RCC 7860 (cell line): ENCODE data around the gene FBXO33.

ENCODE experiments used
- DNase-seq: peaks from one replicate; pipeline ENCODE4 v3.0.0-alpha.2; 2015; ENCODE audit warnings: low spot score
- FAIRE-seq: peaks from 2 replicates; lab custom pipeline; 2012; peaks lifted over from hg19 to GRCh38; lab: Jason Lieb, UNC

The FBXO33 gene

GRCh38 chr14:39431416-39432178 lies 636 bp downstream of the FBXO33 start:
- FAIRE-seq (no peak), DNase-seq (no peak)

DNA sequence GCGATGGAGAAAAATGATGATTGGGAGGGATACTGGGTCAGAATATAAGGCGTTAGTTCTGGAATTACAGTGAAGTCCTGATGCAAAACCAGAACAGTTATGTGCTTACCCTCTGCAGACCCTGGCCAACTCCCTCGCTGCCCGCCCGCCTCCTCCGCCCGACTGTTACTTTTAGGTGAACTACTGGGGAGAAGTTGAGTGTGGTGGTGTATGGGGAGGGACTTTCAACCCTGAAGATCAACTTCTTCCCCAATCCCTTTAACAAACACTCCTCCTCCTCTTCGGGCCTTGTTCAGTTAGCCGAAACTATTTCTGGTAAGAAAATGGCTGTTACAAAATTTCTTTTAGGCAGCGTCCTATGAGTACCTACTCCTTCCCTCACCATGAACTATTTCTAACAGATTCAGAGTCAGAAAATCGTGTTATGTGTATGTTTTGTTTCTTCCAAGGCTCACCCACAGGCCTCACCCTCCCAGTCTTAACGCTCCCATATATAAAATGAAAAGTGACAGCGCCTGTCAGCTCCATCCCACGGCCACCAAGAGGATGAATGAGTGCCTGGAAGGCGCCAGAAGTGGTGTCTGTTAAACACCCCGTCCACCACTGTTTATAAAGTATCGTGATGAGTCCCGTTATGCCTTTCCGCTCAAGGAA lies 1.3 kb downstream of the FBXO33 start:
- DNase-seq: no peak
- no peak for FAIRE-seq

DNA sequence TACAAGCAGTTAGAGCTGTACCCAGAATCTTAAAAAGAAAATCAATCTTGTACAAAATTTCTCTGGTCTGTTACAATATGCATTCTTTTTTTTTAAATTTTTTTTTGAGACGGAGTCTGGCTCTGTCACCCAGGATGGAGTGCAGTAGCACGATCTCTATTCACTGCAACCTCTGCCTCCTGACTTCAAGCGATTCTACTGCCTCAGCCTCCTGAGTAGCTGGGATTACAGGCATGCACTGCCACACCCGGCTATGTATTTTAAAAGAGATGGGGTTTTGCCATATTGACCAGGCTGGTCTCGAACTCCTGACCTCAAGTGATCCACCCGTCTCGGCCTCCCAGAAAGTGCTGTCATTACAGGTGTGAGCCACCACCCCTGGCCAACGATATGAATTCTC lies 4.1 kb downstream of the FBXO33 start:
- FAIRE-seq: no peak
- DNase-seq: no peak

DNA sequence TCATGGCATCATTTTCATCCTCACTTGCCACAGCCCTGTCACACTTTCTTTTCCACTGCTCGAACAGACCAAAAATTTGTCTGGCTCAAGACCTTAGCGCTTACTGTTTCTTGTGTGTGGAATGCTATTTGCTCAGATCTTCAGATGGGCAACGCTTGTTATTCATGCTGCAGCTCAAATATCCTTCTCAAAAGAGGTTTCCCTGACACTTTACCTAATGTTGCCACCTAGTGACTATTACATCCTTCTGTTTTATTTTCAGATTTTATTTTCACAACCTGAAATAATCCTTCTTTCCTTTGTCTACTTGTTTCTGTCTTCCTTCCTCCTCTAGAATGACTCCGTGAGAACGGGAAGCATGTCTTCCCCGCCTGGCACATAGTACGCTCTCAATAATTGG lies 5.6 kb downstream of the FBXO33 start:
- no peak for FAIRE-seq
- no peak for DNase-seq

GRCh38 chr14:39425947-39426346 lies 6.3 kb downstream of the FBXO33 start:
- FAIRE-seq (no peak), DNase-seq (no peak)

DNA sequence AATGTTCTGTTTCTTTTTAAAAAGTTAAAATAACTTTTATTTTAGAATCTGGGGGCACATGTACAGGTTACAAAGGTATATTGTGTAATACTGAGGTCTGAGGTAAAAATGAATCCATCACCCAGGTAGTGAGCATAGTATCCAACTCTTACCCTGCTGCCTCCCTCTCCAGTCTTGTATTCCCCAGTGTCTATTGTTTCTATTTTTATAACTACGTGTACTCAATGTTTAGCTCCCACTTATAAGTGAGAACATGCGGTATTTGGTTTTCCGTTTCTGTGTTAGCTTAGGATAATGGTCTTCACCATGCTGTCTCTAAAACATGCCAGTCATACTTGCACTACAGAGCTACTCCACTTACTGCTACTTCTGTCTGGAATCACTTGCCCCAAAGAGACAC lies 8.4 kb downstream of the FBXO33 start:
- DNase-seq: no peak
- no peak for FAIRE-seq

DNA sequence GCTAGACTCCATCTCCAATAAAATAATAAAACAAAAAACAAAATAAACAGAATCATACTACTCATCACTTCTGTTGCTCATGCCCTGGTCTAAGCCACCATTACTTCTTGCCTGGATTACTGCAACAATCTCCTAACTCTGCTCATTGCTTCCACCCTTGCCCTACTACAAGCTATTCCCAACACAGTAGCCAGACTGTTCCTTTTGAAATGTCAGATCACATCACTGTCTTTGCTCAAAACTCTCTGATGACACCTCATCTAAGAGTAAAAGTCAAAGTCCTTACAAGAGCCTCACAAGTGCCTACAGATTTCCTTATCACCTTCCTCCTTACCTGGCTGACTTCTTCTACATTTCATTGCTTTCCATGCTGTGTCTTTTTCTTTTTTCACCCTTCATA lies 10.0 kb downstream of the FBXO33 start:
- DNase-seq: no peak
- FAIRE-seq: no peak

DNA sequence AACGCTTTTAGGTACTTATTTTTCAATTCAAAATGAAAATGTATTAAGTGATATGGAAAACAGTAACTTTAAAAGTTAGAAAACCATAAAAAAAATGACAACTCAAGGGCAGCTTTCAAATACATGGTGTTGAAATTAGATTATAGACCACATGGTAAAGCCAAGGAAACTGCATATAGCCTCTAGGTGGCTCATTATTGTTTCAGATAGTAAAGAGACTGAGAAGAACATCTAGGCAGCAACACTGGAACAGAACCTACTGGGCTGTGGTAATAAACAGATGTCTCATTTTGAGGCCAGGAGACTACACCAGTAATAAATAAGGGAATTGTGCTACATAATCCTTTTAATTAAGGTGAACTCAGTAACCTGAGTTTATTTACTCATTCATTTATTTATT lies 13.0 kb downstream of the FBXO33 start:
- no peak for FAIRE-seq
- DNase-seq: no peak

DNA sequence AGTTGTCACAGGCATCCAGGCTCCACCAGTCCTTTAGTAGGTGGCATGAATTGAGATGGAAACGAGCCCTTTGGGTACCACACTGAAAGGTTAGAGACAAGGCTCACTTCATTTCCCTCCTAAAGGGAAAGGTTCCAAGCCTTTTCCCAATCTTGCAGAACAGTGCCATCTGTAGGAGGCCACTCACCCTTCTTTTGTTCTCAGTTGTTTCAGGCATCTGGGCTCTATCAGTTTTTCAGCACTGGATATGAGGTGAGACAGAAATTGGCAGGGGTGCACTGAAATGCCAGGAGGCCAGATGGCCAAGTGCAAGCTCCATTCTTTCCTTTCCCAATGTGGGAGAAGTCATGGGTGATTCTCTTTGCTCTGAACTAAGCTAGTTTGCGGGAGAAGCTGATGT lies 15.2 kb downstream of the FBXO33 start:
- FAIRE-seq (no peak), DNase-seq (no peak)

- DNase-seq (no peak), FAIRE-seq (no peak)
Measured at GRCh38 chr14:39416072-39416471, 16.2 kb downstream of the FBXO33 start.

DNA sequence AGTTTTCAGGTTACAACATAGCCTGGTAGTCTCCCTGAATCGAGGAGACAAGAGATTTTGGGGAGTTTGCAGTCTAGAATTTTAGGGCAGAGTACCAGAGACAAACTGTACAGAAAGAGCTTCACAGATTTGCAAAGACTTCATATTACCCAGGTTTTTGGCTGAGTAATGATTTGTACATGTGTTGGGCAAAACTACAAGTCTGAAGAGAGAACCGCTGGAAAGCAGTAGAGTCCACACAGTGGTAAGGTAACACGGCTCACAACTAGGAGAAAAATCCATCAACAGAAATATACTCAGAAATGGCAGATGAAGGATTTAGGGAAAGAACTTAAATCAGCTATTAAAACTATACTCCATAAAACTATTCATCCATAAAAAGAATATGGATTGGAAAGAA lies 25.7 kb downstream of the FBXO33 start:
- DNase-seq: no peak
- no peak for FAIRE-seq

GRCh38 chr14:39398382-39398781 lies 33.9 kb downstream of the FBXO33 start:
- DNase-seq: no peak
- no peak for FAIRE-seq

DNA sequence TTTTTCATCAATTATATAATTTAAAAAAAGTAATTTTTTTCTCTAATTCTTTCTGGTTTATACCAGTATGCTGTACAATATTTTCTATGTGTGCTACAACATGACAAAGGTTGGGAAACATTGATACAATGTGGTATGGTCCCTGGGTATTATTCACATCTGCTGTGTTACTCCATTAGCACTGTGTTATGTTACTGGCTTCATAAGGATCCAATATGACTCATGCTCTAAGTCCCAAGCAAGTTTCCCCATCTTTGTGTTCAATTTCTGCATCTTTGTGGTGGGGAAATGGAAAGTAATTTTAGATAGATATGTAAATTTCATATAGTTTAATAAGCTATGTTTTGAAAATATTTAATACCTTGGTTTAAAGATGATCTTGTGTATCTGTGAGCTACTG lies 35.8 kb downstream of the FBXO33 start:
- DNase-seq (no peak), FAIRE-seq (no peak)

- FAIRE-seq: no peak
- DNase-seq: no peak
Measured at GRCh38 chr14:39395555-39396254, 36.5 kb downstream of the FBXO33 start.

DNA sequence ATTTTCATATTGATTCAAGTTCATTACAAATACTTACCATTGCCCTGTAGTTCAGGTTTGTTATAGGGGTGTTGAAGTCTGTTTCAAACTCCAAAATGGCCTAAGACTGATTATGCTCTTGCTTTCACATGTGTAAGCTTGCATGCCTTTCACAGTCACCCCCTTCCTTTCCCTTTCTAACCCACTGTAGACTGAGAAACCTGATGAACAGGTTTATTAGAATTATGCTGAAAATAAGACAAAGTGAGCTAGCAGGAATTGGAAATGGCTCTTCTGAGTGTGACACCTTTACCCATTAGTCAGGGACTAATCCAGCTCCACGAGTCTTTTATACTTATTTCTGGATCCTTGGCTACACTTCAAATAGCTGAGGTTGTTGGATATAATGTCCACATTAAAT lies 38.9 kb downstream of the FBXO33 start:
- FAIRE-seq (no peak), DNase-seq (no peak)

- no peak for FAIRE-seq
- no peak for DNase-seq
Measured at GRCh38 chr14:39384177-39384576, 48.1 kb downstream of the FBXO33 start.

- no peak for DNase-seq
- FAIRE-seq: no peak
Measured at GRCh38 chr14:39383741-39384140, 48.5 kb downstream of the FBXO33 start.

DNA sequence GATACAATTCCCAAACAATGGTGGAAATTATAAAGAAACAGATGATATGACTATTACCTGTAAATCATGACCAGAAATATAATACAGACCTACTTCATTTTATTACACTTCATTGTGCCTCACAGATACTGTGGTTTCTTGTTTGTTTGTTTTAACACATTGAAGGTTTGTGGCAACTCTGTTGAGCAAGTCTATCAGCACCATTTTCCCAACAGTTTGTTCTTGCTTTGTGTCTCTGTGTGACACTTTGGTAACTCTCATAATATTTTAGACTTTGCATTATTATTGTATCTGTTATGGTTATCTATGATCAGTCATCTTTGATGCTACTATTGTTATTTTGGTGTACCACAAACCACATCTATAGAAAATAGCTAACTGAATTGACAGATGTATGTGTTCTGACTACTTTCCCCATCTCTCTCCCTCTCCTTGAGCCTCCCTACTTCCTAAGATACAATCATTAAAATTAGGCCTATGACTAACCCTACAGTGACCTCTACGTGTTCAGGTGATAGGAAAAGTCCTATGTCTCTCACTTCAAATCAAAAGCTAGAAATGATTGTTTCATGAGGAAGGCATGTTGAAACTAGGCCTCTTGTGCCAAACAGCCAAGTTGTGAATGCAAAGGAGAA lies 49.1 kb downstream of the FBXO33 start:
- no peak for FAIRE-seq

DNA sequence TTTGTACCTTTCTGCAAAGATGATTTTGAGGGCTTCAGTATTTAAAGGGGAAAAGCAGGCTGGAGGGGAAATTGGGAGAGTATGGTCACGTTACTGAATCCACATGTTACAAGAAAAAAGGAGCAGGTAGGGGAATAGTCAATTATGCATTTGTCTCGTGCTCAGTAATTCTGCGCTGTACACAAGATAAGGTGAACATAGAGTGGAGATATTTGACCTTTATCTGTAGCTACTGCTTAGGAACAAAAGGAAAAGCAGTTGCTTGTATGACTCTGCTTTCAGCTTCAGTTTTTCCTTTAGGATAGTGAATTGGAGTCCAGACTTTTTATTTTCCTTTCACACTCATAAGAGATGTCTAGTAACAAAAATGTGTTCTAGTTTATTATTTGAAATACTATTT lies 49.8 kb downstream of the FBXO33 start:
- DNase-seq: no peak
- no peak for FAIRE-seq

More for the DNA sequence above, 49.1 kb downstream of the FBXO33 start:
- no peak for DNase-seq

GRCh38 chr14:39381366-39381765 lies 50.9 kb downstream of the FBXO33 start:
- DNase-seq (no peak), FAIRE-seq (no peak)

DNA sequence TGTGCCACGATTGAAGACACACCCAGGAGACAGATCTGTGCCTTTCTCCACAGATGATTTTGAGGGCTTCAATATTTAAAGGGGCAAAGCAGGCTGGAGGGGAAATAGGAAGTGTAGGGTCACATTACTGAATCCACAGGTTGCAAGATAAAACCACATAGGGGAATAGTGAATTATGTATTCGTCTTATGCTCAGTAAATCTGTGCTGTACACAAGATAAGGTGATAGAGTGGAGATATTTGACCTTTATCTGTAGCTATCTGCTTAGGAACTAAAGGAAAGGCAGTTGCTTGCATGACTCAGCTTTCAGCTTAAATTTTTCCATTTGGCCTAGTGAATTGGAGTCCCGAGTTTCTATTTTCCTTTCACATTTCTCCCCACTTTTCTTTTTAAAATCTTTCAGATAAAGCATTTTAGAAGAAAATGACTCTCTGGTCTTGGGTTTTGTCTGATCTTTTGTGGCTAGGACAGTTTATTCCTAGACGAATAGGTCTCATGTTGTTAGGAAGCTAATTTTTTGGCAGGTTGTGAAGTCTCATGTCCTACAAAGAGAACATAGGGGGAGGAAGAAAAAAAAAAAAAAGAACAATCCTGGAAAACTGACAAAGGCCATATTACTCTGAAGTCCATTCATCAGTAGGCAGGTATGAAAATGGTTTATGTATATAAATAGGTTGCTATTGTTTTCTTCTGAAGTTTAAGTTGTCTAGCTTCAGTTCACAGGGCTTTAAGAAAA lies 55.4 kb downstream of the FBXO33 start:
- FAIRE-seq (no peak), DNase-seq (no peak)
